Stimulated activated CD4-positive, alpha-beta T cell treated with anti-CD3 and anti-CD28 coated beads, Interleukin-4, amount 100 ng/mL, for 48 hours (primary cell): Measurements from ENCODE around the gene TRIM50.
"Not testable (repeated sequence)": the region's sequence is repeated elsewhere in the genome, so short reads cannot be mapped to it uniquely, and the experiment has no call there.

Experiments used
- DNase-seq, 2 donors: peaks; one replicate each; pipeline ENCODE4 v3.0.0-alpha.2; 2020; ENCODE audit warnings: low read depth in 2 of 2

Gene TRIM50

DNA sequence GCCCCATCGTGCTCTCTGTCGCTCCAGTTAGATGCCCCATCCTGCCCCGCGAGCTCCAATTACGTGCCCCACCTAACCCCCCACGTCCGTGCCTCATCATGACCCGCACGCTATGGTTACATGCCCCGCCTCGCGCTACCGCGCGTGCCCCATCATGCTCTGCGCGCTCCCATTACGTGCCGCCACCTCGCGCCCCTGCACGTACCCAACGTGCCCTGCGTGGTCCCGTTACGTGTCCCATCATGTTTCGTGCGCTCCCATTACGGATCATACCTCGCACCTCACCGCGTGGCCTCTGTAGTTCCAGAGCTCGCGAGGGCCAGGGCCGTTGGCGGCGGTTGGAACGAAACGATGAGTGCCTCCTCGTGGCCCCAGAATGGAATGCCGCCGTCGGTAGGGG, at the start of gene TRIM50, which contains the start of gene FKBP6:
TSS of gene TRIM50 (minus strand) at position 161 of the 400 bp plus-strand sequence. CDS start 3,295 bp downstream, outside the sequence.
TSS of gene FKBP6 (plus strand) at position 240 of the 400 bp plus-strand sequence. CDS start 268 bp downstream, outside the sequence.
- not testable (repeated sequence) for DNase-seq

DNA sequence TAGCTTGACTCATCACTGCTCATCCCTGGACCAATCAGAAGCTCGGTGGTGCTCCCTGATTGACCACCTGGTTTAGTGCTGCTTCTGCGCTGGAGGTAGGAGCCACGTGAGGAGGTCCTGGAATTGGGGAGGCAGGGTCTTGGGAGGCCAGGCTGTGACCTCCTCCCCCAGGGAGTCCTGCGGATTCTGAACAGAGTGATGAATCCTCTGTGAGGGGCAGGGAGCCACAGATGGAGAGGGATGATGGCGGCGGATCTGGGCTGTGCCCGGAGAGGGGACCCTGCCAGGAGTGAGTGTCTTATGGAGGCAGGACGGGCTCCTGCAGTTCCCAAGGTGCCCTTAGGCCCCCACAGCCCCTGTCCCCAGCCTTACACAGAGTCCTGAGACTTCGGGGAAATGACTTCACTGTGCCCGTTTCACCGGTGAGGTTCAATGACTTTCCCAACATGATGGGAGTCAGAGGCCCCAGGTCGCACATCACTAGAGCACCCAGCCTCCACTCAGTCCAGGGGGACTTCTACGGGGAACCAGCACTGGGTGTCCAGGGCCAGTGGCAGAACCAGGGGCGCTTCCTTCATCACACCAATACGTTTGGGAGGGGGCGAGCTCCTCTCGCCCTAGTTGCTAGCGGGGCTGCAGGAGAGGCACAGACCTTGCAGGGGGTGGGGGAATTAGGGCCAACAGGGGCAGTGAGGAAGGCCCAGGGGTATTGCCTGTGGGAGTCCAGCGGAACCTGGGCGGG, 49.0 kb upstream of the TRIM50 start:
- no peak for DNase-seq

DNA sequence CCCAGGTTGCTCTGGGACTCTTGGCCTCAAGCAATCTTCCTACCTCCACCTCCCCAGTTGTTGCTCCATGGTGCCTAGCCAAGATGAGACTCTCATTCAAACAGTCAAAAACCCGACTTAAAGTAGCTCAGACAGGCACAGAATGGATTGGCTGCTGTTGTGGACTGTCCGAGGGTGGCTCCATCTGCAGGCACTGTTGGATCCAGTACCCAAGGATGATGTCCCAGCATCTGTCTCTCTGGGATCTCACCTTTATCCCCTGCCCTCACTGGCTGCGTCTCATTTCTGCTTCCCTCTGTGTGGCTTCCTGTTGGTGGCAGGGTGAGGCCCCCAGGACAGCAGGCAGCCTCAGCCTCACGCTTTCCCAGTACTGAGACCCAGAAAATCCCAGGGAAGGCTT, 48.4 kb upstream of the TRIM50 start:
- not testable (repeated sequence) for DNase-seq

DNA sequence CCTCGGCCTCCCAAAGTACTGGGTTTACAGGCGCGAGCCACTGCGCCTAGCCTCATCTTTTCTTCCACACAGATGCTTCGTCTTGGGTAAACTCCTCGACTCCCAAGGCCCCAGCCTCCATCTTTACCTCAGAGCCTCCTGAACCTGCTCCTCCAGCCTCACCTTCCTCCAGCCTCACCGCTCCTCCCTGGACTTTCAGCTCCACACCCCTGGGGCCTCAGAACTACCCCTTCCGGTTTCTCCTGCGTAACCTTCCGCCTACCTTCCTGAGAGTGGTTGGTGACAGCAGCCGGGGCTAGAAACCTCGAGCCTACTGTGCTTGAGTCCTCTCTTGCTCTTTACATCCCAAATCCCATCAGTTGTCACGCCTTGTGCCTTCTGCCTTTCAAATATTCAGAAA, 45.9 kb upstream of the TRIM50 start:
- DNase-seq, result no peak

DNA sequence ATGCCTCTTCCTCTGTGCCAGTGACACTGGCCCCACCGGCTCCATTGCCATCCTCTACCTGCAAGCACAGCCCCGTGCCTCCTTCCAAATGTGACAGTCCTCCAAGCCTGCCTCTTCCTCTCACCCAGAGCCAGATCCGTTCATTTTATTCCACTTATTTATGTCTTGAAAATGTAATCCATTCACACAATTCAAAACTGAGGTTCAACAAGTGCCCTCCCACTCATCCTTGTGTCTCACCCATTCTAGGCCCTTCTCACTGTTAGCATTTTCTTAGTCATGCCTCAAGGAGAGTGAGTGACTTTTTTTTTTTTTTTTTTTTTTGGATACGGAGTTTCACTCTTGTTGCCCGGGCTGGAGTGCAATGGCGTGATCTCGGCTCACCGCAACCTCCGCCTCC, 41.7 kb upstream of the TRIM50 start:
- no peak for DNase-seq

DNA sequence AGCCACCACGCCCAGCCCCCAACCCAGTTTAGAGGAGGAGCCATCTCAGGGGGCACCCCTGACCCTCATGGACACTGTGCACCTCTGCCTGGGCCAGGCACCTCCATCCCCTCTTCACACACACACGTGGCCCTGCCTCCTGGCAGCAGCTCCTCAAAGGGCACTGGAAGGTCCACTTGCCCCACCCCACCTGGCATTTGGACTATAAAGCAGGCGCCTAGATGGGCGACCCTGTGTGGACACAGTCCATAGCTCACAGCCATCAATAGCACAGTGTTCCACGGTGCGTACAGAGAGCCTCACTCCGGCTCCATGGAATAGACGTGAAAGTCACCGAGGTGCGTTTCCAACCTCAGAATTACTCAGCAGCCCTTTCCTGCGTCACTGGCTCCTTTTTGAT, 41.1 kb upstream of the TRIM50 start:
- DNase-seq, result no peak

DNA sequence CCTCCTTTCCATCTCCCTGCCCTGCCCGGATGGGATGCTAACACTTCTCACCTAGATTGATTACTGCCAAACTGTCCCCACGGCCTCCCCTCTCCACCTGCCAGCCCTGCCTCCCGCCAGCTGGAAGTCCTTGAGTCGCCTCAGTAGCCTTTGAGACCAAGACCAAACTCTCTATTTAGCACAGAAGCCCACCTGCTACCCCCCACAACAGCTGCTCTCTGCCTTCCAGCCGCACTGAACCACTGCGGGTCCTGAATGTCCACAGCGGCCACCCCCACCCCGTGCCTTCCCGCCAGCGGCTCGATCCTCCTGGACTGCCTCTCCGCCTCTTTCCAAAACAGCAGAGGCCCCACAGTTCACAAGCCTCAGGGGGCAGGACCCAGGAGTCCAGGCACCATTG, 39.1 kb upstream of the TRIM50 start:
- no peak for DNase-seq

DNA sequence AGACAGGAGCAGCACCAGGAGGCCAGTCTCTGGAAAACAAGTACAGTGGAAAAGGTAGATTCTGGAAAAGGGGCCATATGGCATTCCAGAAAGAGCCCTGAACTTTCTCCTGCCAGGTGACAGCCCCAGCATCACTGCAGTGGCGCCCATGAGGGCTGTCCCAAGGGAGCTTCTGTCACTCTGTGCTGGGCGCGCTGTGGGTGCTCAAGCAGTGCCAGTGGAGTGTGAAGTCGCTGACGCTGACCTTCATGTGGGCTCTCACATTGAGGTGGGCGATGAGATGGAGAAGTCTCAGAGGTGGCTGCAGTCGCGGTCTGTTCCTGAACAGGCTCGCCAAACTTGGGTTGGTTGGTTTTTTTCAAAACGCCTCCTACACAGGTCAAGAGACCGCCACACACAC, 38.2 kb upstream of the TRIM50 start:
- DNase-seq, result no peak

DNA sequence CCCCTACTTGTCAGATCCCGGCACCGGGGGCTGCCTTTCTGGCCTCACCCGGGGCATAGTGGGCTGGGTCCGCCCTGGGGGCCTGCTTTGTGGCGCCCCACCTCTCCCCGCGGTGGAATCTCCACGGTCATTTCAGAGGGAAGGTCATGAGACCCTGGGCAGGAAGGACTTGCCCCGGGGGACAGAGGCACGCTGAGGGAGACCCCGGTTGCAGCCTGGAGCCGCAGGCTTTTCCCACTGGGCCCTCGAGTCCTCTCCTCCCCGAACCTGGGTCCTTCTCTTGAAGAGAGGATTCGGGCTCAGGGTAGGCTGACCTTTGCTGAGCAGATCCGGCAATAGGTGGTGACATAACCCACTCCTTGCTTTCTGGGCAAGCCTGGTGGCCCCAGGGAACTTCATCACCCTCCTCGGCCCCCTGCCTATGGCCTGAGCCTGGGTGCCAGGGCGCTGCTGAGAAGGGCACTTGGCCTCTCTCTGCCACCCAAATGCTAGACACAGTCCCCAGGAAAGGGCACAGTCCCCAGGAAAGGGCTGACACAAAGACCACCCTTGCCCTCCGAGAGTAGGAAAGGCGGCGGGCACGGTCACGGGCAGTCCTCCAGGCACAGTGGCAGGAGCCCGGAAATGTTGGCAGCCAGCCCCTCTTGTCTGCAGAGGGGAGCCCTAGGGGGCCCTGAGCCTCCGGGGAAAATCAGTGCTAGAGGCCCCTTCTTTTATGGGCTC, 36.3 kb upstream of the TRIM50 start:
- no peak for DNase-seq

DNA sequence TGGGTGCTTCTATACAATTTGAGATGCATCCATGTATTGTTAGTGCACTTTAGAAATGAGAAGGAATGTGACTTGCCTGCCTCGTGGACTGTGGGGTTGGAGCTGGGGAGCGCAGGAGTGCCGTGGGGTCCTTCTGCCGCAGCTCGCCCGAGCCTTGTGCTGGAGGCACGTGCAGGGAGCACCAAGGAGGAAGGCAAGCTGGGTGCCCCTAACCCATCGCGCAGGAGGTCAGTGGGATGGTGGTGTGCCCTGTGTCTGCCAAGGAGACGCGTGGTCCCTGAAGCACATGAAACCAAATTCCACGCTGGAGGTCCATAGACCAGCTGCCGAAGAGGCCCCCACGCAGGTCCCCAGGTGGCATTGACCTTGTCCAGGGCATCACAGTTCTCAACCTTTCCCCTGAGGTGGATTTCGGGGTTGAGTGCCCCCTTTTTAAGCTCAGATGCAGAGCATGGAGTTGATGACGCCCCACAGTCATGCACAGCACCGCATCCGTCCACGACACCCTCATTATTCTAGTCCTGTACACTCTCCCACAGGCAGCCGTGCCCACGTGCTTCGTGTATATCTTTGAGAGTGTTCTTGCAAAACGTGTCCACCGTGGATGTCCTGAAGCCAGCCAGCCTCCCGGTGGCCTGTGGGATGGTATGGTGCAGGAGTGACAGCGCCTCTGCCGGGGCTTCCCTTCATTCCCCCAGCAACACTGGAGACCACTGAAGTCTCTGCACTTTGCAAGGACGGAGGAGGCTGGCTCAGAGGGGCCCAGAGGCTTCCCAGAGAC, 35.5 kb upstream of the TRIM50 start:
- DNase-seq, result no peak

DNA sequence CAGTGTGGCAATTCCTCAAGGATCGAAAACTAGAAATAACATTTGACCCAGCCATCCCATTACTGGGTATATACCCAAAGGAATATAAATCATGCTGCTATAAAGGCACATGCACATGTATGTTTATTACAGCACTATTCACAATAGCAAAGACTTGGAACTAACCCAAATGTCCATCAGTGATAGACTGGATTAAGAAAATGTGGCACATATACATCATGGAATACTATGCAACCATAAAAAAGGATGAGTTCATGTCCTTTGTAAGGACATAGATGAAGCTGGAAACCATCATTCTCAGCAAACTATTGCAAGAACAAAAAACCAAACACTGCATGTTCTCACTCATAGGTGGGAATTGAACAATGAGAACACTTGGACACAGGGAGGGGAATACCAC, 32.7 kb upstream of the TRIM50 start:
- DNase-seq, result not testable (repeated sequence)

DNA sequence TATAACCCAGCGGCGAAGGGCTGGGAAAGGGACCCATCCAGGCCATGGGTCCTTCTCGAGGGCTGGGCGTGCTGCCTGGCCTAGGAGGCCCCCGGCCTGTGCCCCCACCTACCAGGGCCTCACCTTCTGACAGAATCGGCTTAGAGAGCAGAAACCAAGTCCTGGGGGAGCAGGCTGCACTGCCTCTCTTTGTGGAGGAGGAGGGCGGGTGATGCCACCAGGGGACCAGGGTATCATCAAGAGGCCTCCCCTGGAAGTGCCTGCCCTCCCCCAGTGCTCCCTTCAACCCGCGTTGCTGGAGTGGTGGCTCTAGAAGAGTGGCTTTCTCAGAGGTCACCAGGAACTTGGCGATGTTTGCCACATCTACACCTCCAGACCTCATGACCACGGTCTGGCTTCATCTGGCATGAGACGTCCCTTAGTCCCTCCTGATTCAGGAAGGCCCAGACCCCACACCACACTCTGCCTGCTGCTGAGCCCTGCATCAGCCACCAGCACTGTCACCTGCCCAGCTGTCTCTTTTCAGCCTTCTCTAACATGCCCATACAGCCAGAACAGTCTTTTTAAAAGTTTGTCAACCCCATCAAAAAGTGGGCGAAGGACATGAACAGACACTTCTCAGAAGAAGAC, 32.0 kb upstream of the TRIM50 start:
- DNase-seq, result no peak

DNA sequence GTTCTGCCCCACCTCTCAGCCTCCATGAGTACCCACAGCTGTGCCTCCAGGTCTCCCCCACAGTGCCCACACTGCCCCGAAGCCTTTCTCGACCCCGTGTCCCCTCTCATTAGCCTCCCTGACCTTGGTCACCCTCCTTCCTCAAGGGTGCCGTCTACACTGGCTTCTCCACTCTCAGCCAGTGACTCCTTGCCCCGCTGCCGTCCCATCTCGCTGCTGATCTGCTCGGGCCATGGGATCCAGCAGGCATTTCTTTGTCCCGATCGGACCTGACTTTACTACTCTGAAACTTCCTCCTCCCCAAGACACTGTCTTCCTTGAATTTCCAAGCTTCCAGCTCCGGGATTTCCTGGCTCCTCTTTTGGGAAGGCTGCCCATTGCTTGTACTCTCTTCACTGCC, 31.4 kb upstream of the TRIM50 start:
- DNase-seq, result no peak

DNA sequence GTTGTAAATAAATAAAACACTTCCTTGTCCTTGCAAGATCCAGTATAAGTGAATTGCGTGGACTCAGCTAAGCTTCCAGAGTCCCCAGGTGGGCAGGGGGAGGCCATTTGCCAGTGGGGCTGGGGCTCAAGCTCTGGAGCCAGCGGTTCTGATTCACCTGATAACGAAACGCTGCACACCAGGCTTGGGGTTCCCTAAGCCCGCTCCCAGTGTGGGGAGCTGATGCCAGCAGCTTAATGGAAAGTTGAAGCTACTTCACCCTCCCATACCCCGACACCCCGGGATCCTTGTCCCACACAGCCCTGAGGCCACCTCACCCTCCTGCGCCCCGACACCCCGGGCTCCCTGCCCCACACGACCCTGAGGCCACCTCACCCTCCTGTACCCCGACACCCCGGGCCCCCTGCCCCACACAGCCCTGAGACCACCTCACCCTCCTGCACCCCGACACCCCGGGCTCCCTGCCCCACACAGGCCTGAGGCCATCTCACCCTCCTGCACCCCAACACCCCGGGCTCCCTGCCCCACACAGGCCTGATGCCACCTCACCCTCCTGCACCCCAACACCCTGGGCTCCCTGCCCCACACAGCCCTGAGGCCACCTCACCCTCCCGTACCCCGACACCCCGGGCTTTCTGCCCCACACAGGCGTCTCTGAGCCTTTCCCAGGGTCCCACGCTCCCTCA, 30.9 kb upstream of the TRIM50 start:
- DNase-seq, result no peak

DNA sequence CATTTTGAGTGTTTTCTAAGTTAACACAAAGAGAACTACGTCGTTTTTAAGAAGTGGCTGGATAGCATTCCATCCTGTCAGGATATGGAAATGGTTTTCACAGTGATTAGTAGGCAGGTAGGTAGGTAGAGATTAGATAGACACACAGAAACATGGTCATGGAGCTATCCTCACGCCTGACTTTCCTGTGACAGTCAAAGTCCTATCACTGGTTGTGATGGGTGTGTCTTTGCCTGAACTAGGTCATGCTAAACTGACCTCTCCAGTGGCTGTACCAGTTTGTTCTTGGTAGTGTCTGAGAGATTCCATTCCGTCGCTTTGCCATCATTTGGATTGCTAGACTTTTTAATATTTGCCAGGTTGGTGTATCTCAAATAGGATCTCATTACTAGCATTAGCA, 28.3 kb upstream of the TRIM50 start:
- no peak for DNase-seq

DNA sequence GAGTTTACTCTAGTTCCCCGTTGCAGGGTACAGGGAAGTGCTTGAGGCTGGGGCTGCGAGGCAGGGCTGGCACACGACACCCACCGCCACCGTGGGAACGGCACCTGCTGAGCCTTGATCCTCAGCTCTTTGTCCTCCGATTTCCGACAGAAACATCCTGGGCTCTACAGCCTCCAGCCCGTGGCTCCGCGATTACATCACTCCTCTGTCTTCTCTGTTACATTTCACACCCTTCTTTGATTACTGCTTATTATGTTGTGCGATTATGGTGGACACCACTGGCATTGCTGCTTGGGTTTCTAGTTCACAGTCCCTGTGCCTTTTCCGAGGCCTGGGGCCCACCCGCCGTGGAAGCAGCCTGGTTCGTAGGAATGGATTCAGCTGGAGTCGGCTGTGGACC, 26.9 kb upstream of the TRIM50 start:
- no peak for DNase-seq

DNA sequence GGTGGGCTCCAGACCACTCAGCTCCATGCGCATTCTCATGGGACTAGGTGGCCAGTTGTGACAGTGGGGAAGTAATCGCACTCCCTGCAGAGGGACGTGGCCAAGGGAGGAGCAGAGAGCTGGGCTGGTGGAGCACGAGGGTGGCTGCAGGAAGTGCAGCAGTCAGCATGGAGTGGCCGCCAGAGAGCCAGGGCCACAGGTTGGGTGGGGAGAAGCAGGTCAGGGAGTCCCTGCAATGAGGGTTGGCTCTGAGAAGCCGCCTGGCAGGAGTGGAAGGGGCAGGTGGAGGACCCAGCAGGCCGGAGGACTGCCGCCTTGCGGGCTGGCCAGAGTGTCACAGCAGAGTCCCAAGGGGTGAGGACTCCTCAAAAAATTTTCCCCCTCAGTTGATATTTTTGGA, 26.3 kb upstream of the TRIM50 start:
- no peak for DNase-seq

DNA sequence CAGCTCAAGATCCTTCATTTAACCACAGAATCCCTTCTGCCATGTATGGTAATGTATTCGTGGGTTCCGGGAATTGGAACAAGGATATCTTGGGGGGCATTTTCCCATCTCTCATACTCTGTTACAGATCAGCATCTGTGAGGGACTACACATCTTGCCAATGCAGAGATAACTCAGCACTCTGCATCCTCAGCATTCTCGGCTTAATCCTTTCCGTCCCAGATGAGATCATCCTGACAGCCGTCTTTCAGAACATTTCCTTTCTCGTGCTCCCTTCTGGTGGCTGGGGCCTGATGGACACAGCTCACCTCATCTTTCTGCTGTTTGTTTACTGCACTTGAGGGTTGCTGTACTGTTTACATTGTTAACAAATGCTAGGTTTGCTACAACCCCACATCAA, 25.4 kb upstream of the TRIM50 start:
- DNase-seq, result no peak

DNA sequence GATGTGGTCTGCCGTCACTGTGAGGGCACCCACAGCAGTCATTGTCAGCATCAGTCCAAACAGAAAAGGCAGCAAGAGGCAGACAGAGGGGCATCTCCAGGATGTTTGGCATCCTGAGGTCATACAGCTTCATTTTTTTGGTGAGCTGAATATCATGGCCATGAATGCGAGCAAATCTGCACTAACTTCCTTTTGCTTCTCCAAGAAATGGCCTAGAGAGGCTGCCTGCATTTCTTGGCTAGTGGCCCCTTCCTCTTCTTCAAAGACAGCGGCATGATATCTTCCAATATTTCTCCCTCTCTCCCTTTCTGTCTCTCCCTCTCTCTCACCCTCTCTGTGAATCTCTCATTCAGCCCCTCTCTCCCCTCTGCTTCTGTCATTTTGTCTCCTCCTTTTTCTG, 24.9 kb upstream of the TRIM50 start:
- DNase-seq, result no peak

DNA sequence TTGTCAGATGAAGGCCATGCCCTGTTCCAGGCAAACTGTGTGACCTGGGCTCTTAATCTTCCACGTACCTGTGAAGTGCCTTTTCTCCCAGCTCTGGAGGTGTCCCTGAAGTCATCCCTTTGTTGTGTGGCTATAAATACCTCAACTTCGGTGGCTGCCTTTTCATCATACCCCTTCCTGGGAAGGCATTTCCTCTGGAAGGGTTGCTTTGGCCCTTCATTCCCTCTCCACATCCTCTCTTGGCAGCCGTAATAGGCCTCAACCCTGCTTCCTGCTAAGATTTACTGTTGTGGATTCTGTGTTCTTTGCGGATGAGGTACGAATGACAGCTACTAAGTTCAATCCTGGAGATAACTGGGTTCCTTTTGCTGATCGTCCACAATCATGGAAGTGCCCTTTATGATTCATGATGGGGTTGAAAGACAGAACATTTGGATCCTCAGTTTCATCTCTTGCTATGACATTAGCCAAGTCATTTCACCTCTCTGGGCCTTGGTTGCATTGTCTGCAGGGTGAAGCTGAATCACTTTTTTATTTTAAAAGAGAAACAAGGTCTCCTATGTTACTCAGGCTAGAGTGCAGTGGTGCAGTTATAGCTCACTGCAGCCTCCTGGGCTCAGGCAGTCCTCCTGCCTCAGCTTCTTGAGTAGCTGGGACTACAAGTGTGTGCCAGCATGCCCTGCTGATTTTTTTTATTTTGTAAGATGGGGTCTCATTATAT, 23.7 kb upstream of the TRIM50 start:
- DNase-seq, result no peak
